Ovary (tissue), 3 donors: ENCODE results near the gene RILPL2.

Source experiments
- EP300 ChIP-seq: sonication (generic); formaldehyde crosslinking; IDR thresholded peaks from one replicate; pipeline ENCODE4 v1.6.1; 2017; ENCODE audit warnings: antibody characterized with exemption
- POLR2A ChIP-seq: fragments of 450-650 bp; IDR thresholded peaks from one replicate; pipeline ENCODE4 v1.6.1; 2017; ENCODE audit warnings: antibody characterized with exemption, mild to moderate bottlenecking, moderate library complexity
- TF ChIP-seq, protein P1 (sequence below), 3 donors: fragments of 450-650 bp in 2 of 3; fragments of 200-600 bp in 1 of 3; IDR thresholded peaks; one replicate each; pipeline versions ENCODE4 v1.5.1 to v1.8.0; 2016 to 2022; ENCODE audit warnings: antibody characterized with exemption in 3 of 3, mild to moderate bottlenecking in 1 of 3
- donor health status: DM: no; HTN: no; CAD: no.

DNA sequence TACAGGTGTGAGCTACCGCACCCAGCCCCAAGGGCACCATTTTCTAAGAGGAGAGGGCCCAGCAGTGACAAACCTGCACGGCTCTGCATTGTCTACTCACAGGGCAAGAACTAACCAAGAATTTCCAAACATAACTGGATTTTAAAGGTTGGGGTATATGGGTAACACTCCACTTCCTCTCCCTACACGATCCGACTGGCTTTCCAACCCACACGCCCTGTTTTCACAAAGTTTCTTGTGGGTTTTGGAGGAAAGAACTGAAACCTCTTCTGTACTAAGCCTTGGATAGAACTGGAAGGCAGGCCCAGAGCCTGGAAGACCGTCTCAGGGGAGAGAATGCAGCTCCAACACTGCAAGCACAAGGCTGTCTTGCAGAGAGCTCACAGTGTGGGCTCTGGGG is 46.4 kb upstream of the RILPL2 start:
- TF ChIP-seq, protein P1, sequence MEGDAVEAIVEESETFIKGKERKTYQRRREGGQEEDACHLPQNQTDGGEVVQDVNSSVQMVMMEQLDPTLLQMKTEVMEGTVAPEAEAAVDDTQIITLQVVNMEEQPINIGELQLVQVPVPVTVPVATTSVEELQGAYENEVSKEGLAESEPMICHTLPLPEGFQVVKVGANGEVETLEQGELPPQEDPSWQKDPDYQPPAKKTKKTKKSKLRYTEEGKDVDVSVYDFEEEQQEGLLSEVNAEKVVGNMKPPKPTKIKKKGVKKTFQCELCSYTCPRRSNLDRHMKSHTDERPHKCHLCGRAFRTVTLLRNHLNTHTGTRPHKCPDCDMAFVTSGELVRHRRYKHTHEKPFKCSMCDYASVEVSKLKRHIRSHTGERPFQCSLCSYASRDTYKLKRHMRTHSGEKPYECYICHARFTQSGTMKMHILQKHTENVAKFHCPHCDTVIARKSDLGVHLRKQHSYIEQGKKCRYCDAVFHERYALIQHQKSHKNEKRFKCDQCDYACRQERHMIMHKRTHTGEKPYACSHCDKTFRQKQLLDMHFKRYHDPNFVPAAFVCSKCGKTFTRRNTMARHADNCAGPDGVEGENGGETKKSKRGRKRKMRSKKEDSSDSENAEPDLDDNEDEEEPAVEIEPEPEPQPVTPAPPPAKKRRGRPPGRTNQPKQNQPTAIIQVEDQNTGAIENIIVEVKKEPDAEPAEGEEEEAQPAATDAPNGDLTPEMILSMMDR (IDR thresholded peaks at IDR 0.05): no peak
- TF ChIP-seq POLR2A (no peak), EP300 (no peak)
